NCI-H2107 treated with DMSO at 0.1 percent for 48 hours (cell line): Measurements from ENCODE around the gene PPT2.

Source experiments
- DNase-seq: peaks from one replicate; lab custom pipeline; 2025; ENCODE audit not compliant: unreplicated experiment; lab: John Stamatoyannopoulos, UW

The PPT2 gene

DNA sequence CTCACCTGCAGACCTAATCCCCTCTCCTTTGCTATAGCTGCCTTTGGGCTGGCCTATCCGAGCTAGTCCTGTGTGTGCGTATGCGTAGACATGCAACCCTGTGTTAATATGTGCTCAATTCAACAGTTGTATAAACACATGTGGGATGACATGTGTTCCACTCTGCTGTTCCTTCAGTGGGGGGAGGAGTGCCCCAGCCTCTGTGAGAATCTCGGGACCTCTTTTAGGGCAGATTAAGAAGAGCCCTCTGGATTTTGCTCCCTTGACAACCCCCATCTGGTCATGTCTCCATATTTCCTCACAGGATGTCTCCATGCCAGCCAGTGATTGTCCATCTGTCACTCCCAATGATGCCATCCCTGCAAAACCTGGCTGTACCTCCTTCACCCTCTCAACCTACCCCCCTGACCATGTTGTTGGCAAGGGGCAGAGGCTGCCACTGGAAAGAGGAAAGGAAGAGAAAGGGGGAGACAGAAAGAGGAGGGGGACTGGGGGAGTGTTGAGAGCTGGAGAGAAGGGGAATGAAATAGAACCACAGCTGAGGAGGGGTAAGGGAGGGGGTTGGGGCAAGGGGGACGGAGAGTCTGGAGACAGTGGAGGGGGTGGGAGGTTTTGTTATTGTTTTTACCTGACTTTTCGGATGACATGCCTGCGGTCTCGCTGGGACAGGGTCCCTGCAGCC, 2.6 kb upstream of the PPT2 start:
- DNase-seq: no peak

DNA sequence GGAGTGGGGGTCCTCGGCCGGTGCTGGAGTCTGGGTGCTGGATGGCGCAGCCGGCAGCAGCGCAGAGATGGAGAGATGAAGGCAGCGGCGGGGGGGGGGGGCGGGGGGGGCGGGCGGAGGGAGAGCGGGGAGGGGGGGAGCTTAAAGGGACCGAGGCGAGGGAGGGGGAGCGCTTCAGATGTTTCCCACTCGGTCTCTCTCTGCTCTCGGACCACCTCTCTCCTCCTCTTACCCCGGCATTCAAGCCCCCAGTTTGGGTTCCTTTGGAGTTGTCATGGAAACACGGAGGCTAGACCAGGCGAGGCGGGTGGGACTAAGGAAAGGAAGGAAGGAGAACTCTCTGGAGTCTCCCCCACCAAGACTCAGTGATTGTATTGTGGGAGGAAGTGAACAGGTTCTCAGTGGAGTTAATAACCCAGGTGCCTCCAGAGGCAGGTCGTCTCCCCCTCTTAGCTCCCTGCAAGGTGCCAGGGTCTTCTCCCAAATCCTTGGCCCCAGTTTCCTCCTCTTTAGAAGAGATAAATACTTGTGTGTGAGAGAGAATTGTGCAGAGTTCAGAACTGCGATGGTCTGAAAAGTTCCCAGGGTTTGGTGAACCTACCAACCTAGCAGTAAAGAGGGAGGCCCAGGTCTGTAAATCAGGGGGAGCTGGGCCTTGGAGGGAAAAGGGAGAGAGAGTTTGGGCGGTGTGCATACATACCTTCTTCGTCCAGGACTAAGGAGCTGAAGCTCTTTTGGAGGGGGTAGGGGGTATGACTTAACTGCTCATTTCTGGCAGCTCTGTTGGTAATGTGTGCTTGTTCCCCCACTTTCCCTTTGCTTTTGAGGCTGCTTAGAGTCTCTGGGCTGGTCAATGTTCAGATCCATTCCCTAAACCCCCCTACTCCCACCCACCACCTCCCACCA, 1.8 kb upstream of the PPT2 start, which contains the start of gene PRRT1:
PRRT1 (minus strand) TSS at position 77 of the 906 bp plus-strand sequence. CDS start 112 bp downstream, outside the sequence.
- no peak for DNase-seq

DNA sequence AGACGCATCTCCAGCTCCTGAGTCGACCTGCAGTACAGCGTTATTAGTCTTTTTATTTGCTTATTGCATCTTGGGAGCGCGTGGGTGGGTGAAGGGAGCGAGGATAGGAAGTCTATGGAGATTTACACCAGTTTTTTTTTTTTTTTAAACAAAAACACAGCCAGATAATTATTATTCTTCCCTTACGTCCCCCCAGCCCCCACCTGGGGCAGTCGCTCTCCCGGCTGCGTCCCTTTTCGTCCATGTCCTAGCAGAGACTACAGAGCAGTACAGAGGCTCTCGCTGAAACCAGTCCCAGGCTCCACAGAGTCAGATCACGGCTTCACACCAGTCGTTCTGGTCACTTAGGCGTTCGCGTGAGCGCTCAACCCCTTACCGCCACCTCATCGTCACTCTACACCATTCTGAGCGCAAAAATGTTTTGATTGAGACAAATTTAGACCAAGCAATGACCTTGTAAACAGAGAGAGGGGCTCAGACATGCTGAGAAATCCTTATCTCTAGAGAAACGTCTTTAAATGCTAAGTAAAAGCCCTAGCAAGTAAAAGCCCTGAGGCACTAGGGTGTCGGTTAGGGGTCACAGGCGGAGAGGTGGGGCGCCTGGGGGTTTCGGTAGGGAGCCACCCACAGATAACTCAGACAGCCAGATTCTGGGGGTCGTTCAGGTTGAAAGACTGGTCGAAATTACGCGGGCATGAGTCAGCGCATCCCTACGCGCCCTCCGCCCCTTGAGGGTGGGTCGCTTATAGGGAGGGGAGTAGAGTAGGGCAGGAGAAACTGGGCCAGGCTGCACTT, 975 bp upstream of the PPT2 start:
- DNase-seq: no peak

DNA sequence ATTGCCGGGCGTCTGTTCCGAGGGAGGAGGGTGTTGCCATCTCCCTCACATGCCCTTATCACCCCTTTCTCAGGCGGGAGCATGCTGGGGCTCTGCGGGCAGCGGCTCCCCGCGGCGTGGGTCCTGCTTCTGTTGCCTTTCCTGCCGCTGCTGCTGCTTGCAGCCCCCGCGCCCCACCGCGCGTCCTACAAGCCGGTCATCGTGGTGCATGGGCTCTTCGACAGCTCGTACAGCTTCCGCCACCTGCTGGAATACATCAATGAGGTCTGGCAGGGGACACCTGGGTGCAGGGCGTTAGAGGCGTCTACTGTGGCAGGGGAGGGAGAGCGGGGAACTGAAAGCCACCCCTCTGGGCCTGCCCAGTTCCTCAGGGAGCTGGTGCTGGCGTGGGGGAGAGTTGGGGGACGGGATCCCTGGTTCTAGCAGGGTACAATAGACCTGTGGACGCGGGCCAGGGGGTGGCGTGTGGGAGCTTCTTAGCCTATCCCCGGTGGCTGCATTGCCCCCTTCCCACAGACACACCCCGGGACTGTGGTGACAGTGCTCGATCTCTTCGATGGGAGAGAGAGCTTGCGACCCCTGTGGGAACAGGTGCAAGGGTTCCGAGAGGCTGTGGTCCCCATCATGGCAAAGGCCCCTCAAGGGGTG, 697 bp downstream of the PPT2 start:
- no peak for DNase-seq

DNA sequence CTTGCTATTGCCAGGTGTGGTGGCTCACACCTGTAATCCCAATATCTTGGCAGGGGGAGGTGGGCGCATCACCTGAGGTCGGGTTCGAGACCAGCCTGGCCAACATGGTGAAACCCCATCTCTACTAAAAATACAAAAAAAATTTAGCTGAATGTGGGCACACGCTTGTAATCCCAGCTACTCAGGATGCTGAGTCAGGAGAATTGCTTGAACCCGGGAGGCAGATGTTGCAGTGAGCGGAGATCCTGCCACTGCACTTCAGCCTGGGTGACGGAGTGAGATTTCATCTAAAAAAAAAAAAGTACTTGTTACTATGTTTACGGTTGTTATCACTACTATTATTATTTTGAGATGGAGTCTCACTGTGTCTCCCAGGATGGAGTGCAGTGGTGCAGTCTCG, 3.0 kb downstream of the PPT2 start:
- no peak for DNase-seq

DNA sequence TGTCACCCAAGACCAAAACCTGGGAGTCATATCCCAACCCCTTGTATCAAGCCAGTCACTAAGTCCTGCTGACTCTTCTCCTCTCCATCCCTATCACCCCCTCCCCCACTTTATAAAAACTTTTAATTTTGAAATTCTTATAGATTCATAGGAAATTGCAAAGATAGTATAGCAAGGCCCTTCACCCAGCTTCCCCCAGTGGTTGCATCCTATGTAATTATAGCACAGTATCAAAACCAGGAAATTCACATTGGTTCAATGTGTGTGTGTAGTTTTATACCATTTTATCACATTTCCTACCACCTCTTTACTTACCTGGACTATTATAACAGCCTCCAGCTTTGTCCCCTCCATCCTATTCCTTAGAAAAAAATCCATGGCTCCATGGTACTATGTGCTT, 4.1 kb downstream of the PPT2 start:
- no peak for DNase-seq

DNA sequence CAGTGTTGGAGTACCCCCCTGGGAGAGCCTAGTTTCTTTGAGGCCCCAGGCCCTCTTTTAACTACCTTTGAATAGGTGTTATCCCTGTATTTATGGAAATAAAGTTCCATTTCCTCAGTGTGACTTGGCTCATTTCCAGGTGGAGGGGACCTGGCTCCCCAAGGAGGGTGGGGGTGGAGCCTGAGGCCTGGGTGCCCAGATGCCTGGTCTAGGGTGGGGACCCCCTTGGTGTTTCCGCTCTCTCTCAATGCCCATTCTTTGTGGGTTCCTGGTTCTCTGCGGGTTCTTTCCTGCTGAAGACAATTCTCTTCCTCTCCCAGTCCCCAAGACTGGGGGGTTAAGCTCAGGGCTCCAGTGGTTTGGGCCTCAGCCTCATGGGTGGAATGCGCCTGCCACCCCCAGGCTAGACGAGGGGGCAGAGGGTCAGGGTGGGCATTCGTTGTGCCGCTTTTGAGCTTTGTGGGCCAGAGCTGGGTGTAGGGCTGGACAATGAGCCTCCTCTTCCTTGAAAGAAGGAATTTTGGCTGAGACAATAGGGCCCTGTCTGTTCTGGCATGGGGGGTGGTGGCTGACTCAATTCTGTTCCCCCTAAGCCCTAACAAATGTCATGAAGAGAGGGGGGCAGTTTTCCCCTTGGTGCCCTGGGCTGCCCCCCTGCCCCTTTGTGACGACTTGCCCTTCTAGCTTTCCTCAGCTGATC, 9.8 kb downstream of the PPT2 start:
- no peak for DNase-seq

DNA sequence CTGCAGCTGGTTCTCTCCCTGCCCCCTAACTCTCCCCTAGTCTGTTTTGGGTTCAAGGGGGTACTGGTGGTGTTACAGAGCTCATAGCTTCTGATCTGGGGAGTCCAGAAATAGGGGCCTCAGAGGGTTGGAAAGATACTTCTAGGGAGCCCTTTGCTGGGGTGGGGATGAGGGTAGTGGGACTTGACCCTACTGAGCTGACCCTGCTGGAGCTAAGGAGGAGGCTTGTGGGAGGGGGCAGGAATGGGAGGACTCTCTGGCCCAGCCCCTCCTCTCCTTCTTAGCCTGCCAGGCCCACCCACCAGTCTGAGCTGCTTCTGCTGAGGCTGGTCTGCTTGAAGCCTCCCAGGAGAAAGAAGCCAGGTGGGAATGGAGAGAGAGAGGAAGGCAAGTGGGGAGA, 10.4 kb downstream of the PPT2 start, which contains the start of gene EGFL8:
EGFL8 (plus strand) TSS at position 301 of the 400 bp plus-strand sequence. CDS start 1,571 bp downstream, outside the sequence.
- DNase-seq: no peak

DNA sequence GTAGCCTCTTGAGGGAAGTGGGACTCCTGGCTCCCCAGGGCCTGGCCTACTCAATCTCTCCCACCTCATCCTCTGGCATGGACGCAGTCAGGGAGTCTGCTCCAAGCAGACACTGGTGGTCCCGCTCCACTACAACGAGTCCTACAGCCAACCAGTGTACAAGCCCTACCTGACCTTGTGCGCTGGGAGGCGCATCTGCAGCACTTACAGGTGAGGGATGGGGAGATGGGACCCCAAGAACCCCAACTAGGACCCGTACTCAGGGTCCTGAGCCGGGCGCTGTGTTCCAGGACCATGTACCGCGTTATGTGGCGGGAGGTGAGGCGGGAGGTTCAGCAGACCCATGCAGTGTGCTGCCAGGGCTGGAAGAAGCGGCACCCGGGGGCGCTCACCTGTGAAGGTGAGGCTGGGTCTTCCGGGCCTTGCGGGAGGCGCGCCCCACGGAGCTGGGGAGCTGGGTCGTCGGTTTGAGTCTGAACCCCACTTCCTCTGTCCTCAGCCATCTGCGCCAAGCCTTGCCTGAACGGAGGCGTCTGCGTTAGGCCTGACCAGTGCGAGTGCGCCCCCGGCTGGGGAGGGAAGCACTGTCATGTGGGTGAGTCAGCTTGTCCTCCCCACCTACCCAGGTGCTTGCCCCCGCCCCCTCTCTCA, 12.6 kb downstream of the PPT2 start:
- DNase-seq: no peak

DNA sequence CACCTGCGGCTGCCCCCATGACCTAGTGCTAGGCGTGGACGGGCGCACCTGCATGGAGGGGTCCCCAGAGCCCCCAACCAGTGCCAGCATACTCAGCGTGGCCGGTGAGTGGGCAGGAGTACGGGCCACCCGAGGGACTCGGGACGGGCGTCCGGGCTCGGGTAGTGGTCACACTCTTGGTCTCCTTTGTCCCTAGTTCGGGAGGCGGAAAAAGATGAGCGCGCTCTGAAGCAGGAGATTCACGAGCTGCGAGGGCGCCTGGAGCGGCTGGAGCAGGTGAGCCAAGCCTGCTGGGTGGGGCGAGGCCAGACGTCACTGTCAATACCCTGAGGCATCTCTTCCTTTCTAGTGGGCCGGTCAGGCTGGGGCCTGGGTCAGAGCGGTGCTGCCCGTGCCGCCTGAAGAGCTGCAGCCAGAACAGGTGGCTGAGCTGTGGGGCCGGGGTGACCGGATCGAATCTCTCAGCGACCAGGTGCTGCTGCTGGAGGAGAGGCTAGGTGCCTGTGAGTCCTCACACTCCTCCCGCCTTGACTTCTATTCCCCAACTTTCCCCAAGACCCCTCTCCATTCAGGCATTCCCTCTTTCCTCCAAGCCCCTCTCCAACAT, 13.3 kb downstream of the PPT2 start:
- no peak for DNase-seq

DNA sequence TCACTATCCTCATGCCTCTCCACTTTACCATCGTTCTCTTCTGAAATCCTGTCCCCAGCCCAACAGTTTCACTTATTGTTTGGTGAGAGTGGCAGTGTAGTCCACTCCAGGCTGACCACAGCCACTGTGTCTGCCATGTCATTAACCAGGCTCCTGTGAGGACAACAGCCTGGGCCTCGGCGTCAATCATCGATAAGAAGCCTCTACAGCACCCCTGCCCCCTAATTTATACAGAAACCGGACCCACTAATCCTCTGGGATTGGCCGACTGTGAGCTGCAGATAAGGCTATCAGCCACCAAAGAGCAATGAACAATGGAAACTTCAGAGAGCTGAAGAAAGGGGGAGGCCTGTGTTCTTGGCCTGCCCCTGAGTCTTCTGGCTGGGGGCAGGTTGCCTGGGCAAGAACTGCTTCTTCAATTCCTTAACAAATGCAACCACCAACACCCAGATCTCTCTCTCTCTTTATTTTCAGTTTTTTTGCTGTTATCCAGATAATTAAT, 13.9 kb downstream of the PPT2 start:
- DNase-seq: no peak

DNA sequence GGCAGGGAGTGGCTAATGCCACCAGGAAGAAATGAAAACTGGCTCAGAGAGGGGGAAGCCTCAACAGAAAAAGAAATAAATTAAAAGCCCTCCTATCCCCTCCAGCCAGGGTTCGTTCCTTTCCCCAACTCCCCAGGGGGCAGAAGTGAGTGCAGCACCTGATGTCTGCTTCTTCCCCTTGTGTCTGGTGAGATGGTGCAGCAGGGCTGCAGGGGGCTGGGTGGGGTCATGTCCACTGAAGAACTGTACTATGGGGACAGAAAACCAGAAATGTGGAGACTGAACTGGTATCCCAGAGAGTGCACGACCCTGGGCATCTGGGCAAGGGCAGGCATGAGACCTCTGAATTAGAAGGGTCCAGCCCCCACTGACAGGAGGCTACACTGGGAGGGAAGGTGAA, 14.4 kb downstream of the PPT2 start:
- no peak for DNase-seq

DNA sequence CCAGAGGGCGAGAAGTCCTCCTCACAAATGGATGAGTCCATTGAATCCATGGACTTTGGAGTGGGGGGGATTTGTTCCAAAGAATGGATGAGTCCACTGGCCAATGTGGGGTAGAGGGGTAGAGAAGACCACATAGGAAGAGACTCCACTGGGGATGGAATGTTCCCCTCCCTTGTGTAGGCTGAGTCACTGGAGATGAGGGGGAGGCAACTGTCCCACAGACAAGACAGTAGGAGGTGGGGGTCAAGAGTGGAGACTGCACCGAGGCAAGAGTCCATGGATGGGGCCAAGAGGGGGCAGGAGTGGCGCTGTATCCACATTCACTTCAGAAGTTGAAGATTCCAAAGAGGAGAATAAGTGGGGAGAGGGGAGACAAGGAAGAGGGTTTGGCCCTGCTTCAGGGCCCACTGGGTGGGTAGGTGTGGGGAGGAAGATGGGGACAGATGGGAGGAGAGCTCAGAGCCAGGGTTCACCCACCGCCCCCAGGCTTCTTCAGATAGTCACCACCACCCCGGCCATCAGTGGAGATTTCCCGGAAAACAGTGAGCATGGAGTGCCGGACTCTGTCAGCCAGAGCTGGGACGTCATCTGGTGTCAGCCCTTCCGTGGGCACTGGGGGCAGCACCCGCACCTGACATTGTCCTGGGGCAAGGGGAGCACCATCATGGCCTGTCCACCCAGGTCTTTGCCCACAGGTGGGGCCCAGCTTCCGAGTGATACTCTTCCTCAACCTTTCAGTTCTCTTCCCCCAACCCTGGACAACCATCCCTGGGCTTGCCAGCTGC, 15.1 kb downstream of the PPT2 start:
- DNase-seq: no peak

DNA sequence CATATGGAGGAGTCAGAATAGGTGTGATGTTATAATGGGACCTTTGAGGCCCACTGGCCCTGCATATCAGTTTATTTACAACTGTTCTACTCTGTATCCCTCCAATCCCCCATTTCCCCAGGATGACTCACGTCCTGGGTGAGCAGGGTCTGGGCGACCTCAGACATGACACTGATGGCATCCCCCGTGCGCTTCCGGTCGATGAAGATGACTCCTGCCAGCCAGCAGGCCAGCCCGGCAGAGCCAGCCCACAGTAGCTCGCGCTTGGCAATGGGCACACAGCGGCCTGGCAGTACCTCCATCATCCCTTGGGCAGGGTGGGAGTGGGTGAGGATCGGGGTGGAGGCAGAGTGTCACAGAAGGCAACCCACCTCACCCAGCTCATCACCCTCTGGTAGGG, 16.4 kb downstream of the PPT2 start:
- no peak for DNase-seq

DNA sequence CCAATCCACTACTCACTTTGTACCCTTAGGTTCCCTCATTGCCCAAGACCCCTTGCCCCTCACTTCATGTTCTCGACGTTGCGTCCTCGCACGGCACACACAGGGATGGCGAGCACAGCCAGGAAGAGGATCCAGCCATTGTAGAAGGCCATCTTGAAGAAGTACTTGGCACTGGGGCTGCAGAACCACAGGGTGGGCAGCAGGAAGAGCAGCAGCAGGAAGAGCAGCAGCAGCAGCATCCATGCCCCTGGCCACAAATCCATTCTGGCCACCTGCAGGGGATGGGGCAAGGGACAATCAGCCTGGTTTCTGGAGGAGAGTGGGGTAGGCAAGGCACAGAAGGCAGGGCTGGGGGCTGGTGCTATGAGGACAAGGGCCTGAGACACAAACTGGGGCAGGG, 17.3 kb downstream of the PPT2 start:
- no peak for DNase-seq

DNA sequence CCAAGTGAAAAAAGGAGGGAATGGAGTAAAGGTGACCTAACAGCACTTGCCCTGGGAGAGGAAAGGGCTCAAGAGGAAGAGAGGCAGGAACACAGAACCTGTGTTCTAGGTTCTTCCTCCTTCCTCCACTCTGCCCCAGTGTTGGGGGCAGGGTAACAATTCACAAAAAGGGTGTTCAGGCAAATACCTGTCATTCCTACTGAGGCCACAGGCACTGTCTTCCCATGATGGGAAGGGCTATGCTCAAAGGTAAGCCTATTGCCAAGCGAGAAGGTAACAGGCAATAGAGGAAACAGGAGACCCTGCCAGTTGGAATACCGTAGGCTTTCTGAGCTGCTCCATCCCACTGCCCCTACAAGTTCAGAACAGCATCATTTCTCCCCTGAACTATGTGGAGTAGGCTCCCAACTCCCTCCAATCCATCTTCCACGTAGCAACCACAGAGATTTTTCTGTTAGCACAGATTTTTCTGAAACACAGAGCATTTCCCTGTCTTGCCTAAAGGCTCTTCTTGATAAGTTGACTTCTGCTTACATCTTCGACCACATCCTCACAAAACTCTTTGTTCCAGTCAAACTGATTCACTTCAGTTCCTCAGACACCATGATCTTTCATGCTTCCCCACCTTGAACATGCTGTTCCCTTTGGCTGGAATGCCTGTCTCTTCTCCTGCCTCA, 19.2 kb downstream of the PPT2 start:
- DNase-seq: no peak

DNA sequence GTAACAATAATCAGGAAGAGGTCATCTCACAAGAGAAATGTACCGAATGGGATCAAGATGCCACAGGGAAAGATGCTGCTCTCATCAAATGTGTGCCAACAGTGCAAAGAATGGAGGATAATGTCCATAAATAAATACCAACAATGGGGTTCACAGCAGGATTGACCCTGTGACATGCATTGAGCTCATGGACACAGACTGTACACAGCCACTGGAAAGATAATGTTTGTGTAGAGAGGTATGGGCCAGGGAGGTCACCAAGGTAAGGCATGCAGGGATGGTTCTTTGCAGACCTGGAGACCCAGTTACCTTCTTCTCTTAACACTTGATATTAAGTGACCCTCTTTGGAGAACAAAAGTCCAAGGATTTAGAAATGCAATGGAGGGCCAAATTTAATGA, 20.5 kb downstream of the PPT2 start:
- no peak for DNase-seq

DNA sequence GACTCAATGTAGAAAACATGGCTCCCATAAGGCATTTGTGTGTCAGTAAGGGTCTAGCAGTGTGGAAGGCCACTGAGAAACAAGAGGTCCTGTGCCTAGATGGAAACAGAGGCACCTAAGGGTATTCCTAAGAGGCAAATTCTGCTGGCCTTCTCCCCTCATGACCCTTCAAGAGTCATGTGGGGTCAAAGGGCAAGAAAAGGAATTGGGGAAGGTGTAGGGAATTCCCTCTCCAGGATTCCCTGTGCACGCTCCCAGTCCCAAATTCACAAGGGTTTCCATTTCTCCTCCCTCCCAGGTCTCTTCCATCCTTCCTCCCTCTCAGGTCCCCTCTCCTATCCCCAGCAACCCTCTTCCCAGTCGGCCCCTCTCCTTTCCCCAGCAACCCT, 21.4 kb downstream of the PPT2 start:
- DNase-seq: no peak
